HepG2 (cell line): ENCODE results near the gene SRCAP. TPM values are rescaled to one million over a fixed set of nuclear protein-coding genes. Genes with fewer than 3 reads are reported as not detected.
A peak's percentile ranks its signal among the peaks of the same experiment; 100 is the strongest.

Experiments
- ATF3 ChIP-seq: sonication (generic); formaldehyde crosslinking; IDR thresholded peaks from 2 replicates; pipeline ENCODE4 v1.4.0; 2020; ENCODE audit warnings: missing genetic modification reagents
- CHD4 ChIP-seq: fragments of 200-600 bp; sonication (generic); IDR thresholded peaks from 2 replicates; pipeline ENCODE4 v1.7.0; 2017; ENCODE audit warnings: mild to moderate bottlenecking, low read length, borderline replicate concordance
- DNMT3B ChIP-seq: conservative IDR thresholded peaks from 2 replicates; pipeline ENCODE4 v1.6.1; 2016; ENCODE audit warnings: missing biosample characterization, control low read depth
- ELF1 ChIP-seq: sonication (generic); formaldehyde crosslinking; IDR thresholded peaks from 2 replicates; pipeline ENCODE4 v1.4.0; 2020; ENCODE audit warnings: missing genetic modification reagents
- ELF4 ChIP-seq: sonication (generic); formaldehyde crosslinking; IDR thresholded peaks from 2 replicates; pipeline ENCODE4 v1.5.0; 2020; ENCODE audit warnings: missing genetic modification reagents, mild to moderate bottlenecking, moderate library complexity, borderline replicate concordance
- EZH2 ChIP-seq: conservative IDR thresholded peaks from 2 replicates; pipeline ENCODE4 v1.6.1; 2012; ENCODE audit warnings: mild to moderate bottlenecking, low read depth, low read length, moderate library complexity
- FOXP4 ChIP-seq: sonication (generic); formaldehyde crosslinking; IDR thresholded peaks from 2 replicates; pipeline ENCODE4 v1.4.0; 2020; ENCODE audit warnings: missing genetic modification reagents
- NFE2L1 ChIP-seq: sonication (generic); formaldehyde crosslinking; IDR thresholded peaks from 2 replicates; pipeline ENCODE4 v1.4.0; 2020; ENCODE audit warnings: missing genetic modification reagents, mild to moderate bottlenecking, borderline replicate concordance
- ONECUT2 ChIP-seq: sonication (generic); formaldehyde crosslinking; IDR thresholded peaks from 2 replicates; pipeline ENCODE4 v1.4.0; 2020; ENCODE audit warnings: missing genetic modification reagents
- POLR2AphosphoS5 ChIP-seq: IDR thresholded peaks from 2 replicates; pipeline ENCODE4 v1.6.1; 2012; ENCODE audit warnings: low read depth, low read length
- RFXAP ChIP-seq: sonication (generic); formaldehyde crosslinking; IDR thresholded peaks from 2 replicates; pipeline ENCODE4 v1.4.0; 2020; ENCODE audit warnings: missing genetic modification reagents, borderline replicate concordance
- RORA ChIP-seq: sonication (generic); formaldehyde crosslinking; IDR thresholded peaks from 2 replicates; pipeline ENCODE4 v1.5.0; 2020; ENCODE audit warnings: mild to moderate bottlenecking, missing genetic modification reagents, moderate library complexity
- SAFB2 ChIP-seq: sonication (generic); formaldehyde crosslinking; IDR thresholded peaks from 2 replicates; pipeline ENCODE4 v1.5.1; 2020; ENCODE audit warnings: missing genetic modification reagents, low read depth, mild to moderate bottlenecking, borderline replicate concordance
- SRY ChIP-seq: sonication (generic); formaldehyde crosslinking; IDR thresholded peaks from 2 replicates; pipeline ENCODE4 v1.8.0; 2022; ENCODE audit warnings: mild to moderate bottlenecking, missing genetic modification reagents
- STAT5B ChIP-seq: sonication (generic); formaldehyde crosslinking; IDR thresholded peaks from 2 replicates; pipeline ENCODE4 v1.4.0; 2020; ENCODE audit warnings: missing genetic modification reagents
- TBP ChIP-seq: sonication (generic); formaldehyde crosslinking; IDR thresholded peaks from 2 replicates; pipeline ENCODE4 v1.5.0; 2020; ENCODE audit warnings: missing genetic modification reagents
- TCF7 ChIP-seq: sonication (generic); IDR thresholded peaks from 2 replicates; pipeline ENCODE4 v1.6.1; 2016; ENCODE audit warnings: antibody characterized with exemption, low read depth
- TRIM22 ChIP-seq: fragments of 450-650 bp; IDR thresholded peaks from 2 replicates; pipeline ENCODE4 v1.6.1; 2017
- TSC22D2 ChIP-seq: sonication (generic); formaldehyde crosslinking; IDR thresholded peaks from 2 replicates; pipeline ENCODE4 v1.5.1; 2020; ENCODE audit warnings: missing genetic modification reagents, mild to moderate bottlenecking, borderline replicate concordance
- ZNF160 ChIP-seq: sonication (generic); formaldehyde crosslinking; IDR thresholded peaks from 2 replicates; pipeline ENCODE4 v1.8.0; 2022; ENCODE audit warnings: mild to moderate bottlenecking, inconsistent platforms, missing genetic modification reagents
- ZNF17 ChIP-seq: sonication (generic); formaldehyde crosslinking; IDR thresholded peaks from 2 replicates; pipeline ENCODE4 v1.5.0; 2020; ENCODE audit warnings: mild to moderate bottlenecking, missing genetic modification reagents
- ZNF234 ChIP-seq: sonication (generic); formaldehyde crosslinking; conservative IDR thresholded peaks from 2 replicates; pipeline ENCODE4 v1.5.1; 2020; ENCODE audit warnings: mild to moderate bottlenecking, missing genetic modification reagents
- ZNF333 ChIP-seq: sonication (generic); formaldehyde crosslinking; IDR thresholded peaks from 2 replicates; pipeline ENCODE4 v1.4.0; 2020; ENCODE audit warnings: mild to moderate bottlenecking, missing genetic modification reagents, borderline replicate concordance
- ZNF33B ChIP-seq: sonication (generic); formaldehyde crosslinking; IDR thresholded peaks from 2 replicates; pipeline ENCODE4 v1.5.1; 2020; ENCODE audit warnings: mild to moderate bottlenecking, missing genetic modification reagents
- ZNF616 ChIP-seq: sonication (generic); formaldehyde crosslinking; IDR thresholded peaks from 2 replicates; pipeline ENCODE4 v1.5.0; 2020; ENCODE audit warnings: low read depth, mild to moderate bottlenecking, missing genetic modification reagents
- ZNF737 ChIP-seq: sonication (generic); formaldehyde crosslinking; IDR thresholded peaks from 2 replicates; pipeline ENCODE4 v1.5.0; 2020; ENCODE audit warnings: missing genetic modification reagents, mild to moderate bottlenecking, borderline replicate concordance
- ZNF777 ChIP-seq: sonication (generic); formaldehyde crosslinking; IDR thresholded peaks from 2 replicates; pipeline ENCODE4 v1.4.0; 2020; ENCODE audit warnings: missing genetic modification reagents
- ZNF850 ChIP-seq: sonication (generic); formaldehyde crosslinking; conservative IDR thresholded peaks from 2 replicates; pipeline ENCODE4 v1.9.0; 2021; ENCODE audit warnings: mild to moderate bottlenecking, missing genetic modification reagents
- polyA plus RNA-seq, 8 experiments: library from polyadenylated mRNA; depleted of rRNA in 3 of 8; stranded (reverse) in 7 of 8; unstranded in 1 of 8; fragments of >200 nt; fragmentation: Illumina TruSeq in 4 of 8; extraction: Trizol in 4 of 8; gene quantifications; 2 replicates each; pipeline versions ENCODE4 v1.2.1 to v1.2.3, GENCODE V29; 2011 to 2016; ENCODE audit warnings: low read depth in 4 of 8, missing spikeins in 1 of 8, mixed read lengths in 1 of 8; ENCODE audit not compliant: insufficient read depth in 1 of 8
- total RNA-seq, 5 experiments: library from RNA; depleted of rRNA; stranded (reverse); fragments of >200 nt; fragmentation: Illumina TruSeq; extraction: Trizol; gene quantifications; 2 replicates each; pipeline ENCODE4 v1.2.3, GENCODE V29; 2016; ENCODE audit warnings: low read depth in 1 of 5

The SRCAP gene
- total and polyA plus RNA-seq, 2 of the 13 experiments (the other 11 are each of a cell fraction or from before 2014, with no cell fraction given): 4.9 to 9.0 TPM

DNA sequence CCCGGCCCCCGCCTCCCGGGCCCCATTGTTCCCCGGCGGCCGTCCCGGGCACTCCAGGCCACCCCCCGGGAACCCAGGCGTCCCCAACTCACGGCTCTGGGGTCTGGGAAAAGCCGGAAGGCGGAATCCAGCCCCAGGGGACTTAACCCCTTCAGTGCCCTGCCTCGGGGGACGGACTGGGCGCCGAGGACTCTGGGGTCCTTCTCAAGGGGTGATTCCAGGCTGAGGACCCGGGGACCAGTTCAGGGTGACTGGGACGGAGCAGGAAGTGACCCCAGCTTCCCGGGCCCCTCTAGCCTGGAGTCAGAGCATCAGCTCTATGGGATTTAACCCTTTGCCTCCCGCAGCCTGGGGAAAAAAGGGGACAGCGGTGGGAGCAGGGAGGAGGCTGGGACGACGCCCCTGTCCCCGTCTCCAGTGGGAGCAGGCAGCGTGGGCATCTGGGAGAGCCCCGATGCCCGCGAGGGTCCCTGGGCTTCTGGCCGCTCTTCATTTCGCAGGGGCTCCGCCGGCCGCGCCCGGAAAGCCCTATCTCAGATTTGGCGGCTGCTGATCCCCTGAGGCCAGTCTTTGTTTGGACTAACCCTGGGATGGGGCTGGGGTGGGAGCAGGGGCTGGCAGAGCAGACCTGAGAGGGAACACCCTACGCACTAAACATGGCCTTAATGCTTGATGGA lies 88.1 kb downstream of the SRCAP start, which contains the start of gene ZNF629 (continued):
- TF ChIP-seq ELF4 (CRISPR knock-in tag) (peak; percentile 96), ZNF616 (CRISPR knock-in tag) (no peak), FOXP4 (CRISPR knock-in tag) (no peak; the same call in 1 of the 2 replicates), EZH2 (no peak), DNMT3B (CRISPR knock-in tag) (peak; percentile 93), SRY (CRISPR knock-in tag) (peak; percentile 88; the same call in 1 of the 2 replicates), SAFB2 (peak; percentile 29; the same call in 1 of the 2 replicates), TBP (CRISPR knock-in tag) (no peak), ZNF850 (CRISPR knock-in tag) (no peak), CHD4 (no peak; the same call in 1 of the 2 replicates), TCF7 (no peak), STAT5B (CRISPR knock-in tag) (peak; percentile 26; the same call in 1 of the 2 replicates), POLR2AphosphoS5 (peak; percentile 76), NFE2L1 (CRISPR knock-in tag) (no peak), TRIM22 (no peak), ONECUT2 (CRISPR knock-in tag) (no peak), ZNF17 (CRISPR knock-in tag) (no peak), ELF1 (peak; percentile 97), ZNF160 (no peak), ZNF737 (CRISPR knock-in tag) (no peak), TSC22D2 (CRISPR knock-in tag) (no peak), ZNF33B (CRISPR knock-in tag) (no peak; the same call in 1 of the 2 replicates), RFXAP (CRISPR knock-in tag) (no peak), RORA (CRISPR knock-in tag) (no peak), ZNF234 (CRISPR knock-in tag) (no peak), ZNF333 (CRISPR knock-in tag) (no peak), ATF3 (CRISPR knock-in tag) (peak; percentile 39; the same call in 1 of the 2 replicates), ZNF777 (no peak; the same call in 1 of the 2 replicates)
